T-helper 2 cell treated with Interferon-gamma antibody and Interleukin-4, amounts not matched to agents 5 μg/mL and 100 μg/mL, for 36 hours (primary cell): ENCODE data around the gene FAM124A.

Experiments used
- DNase-seq: peaks from one replicate; pipeline ENCODE4 v3.0.0; 2021; ENCODE audit warnings: low spot score
- H3K27ac Mint-ChIP-seq: one replicate; pipeline ENCODE4 v1.8.0; 2021; ENCODE audit warnings: mild to moderate bottlenecking, mixed read lengths
- H3K27me3 Mint-ChIP-seq: one replicate; pipeline ENCODE4 v1.8.0; 2021; ENCODE audit warnings: low read depth, mixed read lengths
- H3K36me3 Mint-ChIP-seq: one replicate; pipeline ENCODE4 v1.8.0; 2021; ENCODE audit warnings: low read depth, mixed read lengths
- H3K4me1 Mint-ChIP-seq: one replicate; pipeline ENCODE4 v1.8.0; 2021; ENCODE audit warnings: low read depth, mixed read lengths
- H3K4me3 Mint-ChIP-seq: one replicate; pipeline ENCODE4 v1.8.0; 2022; ENCODE audit warnings: mild to moderate bottlenecking, moderate library complexity, mixed read lengths
- H3K9me3 Mint-ChIP-seq: one replicate; pipeline ENCODE4 v1.8.0; 2021; ENCODE audit warnings: mixed read lengths

The FAM124A gene

GRCh38 chr13:51202477-51203046 lies 19.6 kb upstream of the FAM124A start:
- H3K4me1 Mint-ChIP-seq = no peaks in the 10 kb centered on the region
- DNase-seq = no peak
- no peaks in the 10 kb centered on the region for H3K36me3 Mint-ChIP-seq
- H3K27ac Mint-ChIP-seq = no peak overlapping the region
- H3K27me3 Mint-ChIP-seq = peaks cover 10% of the 10 kb centered on the region
- no peak overlapping the region for H3K4me3 Mint-ChIP-seq
- peaks cover 5% of the 10 kb centered on the region for H3K9me3 Mint-ChIP-seq

GRCh38 chr13:51206584-51206983 lies 15.6 kb upstream of the FAM124A start:
- Mint-ChIP-seq H3K4me3 (no peak overlapping the region), H3K27ac (no peak overlapping the region), H3K9me3 (no peaks in the 10 kb centered on the region), H3K4me1 (no peaks in the 10 kb centered on the region), H3K27me3 (peaks cover 35% of the 10 kb centered on the region), H3K36me3 (no peaks in the 10 kb centered on the region)
- no peak for DNase-seq

GRCh38 chr13:51207881-51208280 lies 14.3 kb upstream of the FAM124A start:
- no peak for DNase-seq
- Mint-ChIP-seq H3K36me3 (no peaks in the 10 kb centered on the region), H3K27me3 (peaks cover 38% of the 10 kb centered on the region), H3K4me1 (no peaks in the 10 kb centered on the region), H3K27ac (no peak overlapping the region), H3K4me3 (no peak overlapping the region), H3K9me3 (no peaks in the 10 kb centered on the region)

- H3K4me3 Mint-ChIP-seq = no peak overlapping the region
- H3K4me1 Mint-ChIP-seq = no peaks in the 10 kb centered on the region
- H3K27me3 Mint-ChIP-seq = peaks cover 32% of the 10 kb centered on the region
- no peak overlapping the region for H3K27ac Mint-ChIP-seq
- H3K36me3 Mint-ChIP-seq = no peaks in the 10 kb centered on the region
- no peak for DNase-seq
- no peaks in the 10 kb centered on the region for H3K9me3 Mint-ChIP-seq
These were observed 13.5 kb upstream of the FAM124A start for GRCh38 chr13:51208716-51209115.

GRCh38 chr13:51211910-51212309 lies 10.3 kb upstream of the FAM124A start:
- Mint-ChIP-seq H3K9me3 (no peaks in the 10 kb centered on the region), H3K4me1 (no peaks in the 10 kb centered on the region), H3K27me3 (peaks cover 33% of the 10 kb centered on the region), H3K27ac (no peak overlapping the region), H3K36me3 (no peaks in the 10 kb centered on the region), H3K4me3 (no peak overlapping the region)
- DNase-seq = no peak

- no peaks in the 10 kb centered on the region for H3K36me3 Mint-ChIP-seq
- no peak overlapping the region for H3K4me3 Mint-ChIP-seq
- DNase-seq = no peak
- H3K27me3 Mint-ChIP-seq = peaks cover 32% of the 10 kb centered on the region
- no peaks in the 10 kb centered on the region for H3K9me3 Mint-ChIP-seq
- H3K4me1 Mint-ChIP-seq = no peaks in the 10 kb centered on the region
- no peak overlapping the region for H3K27ac Mint-ChIP-seq
These were observed 9.4 kb upstream of the FAM124A start for GRCh38 chr13:51212758-51213157.

GRCh38 chr13:51213173-51213728 lies 8.9 kb upstream of the FAM124A start:
- peaks cover 28% of the 10 kb centered on the region for H3K27me3 Mint-ChIP-seq
- no peak overlapping the region for H3K27ac Mint-ChIP-seq
- no peaks in the 10 kb centered on the region for H3K36me3 Mint-ChIP-seq
- DNase-seq = no peak
- H3K4me3 Mint-ChIP-seq = no peak overlapping the region
- no peaks in the 10 kb centered on the region for H3K4me1 Mint-ChIP-seq
- H3K9me3 Mint-ChIP-seq = no peaks in the 10 kb centered on the region

- Mint-ChIP-seq H3K4me1 (no peaks in the 10 kb centered on the region), H3K27ac (no peak overlapping the region), H3K4me3 (no peak overlapping the region), H3K36me3 (no peaks in the 10 kb centered on the region), H3K9me3 (no peaks in the 10 kb centered on the region), H3K27me3 (peaks cover 38% of the 10 kb centered on the region)
- no peak for DNase-seq
These were observed 3.6 kb upstream of the FAM124A start for GRCh38 chr13:51218626-51219025.

- Mint-ChIP-seq H3K4me3 (no peak overlapping the region), H3K36me3 (no peaks in the 10 kb centered on the region), H3K27me3 (peaks cover 53% of the 10 kb centered on the region), H3K27ac (no peak overlapping the region), H3K9me3 (no peaks in the 10 kb centered on the region), H3K4me1 (no peaks in the 10 kb centered on the region)
- no peak for DNase-seq
These were observed 1.5 kb upstream of the FAM124A start for GRCh38 chr13:51220706-51221105.

GRCh38 chr13:51221108-51221507 lies 1.1 kb upstream of the FAM124A start:
- no peak for DNase-seq
- Mint-ChIP-seq H3K4me1 (no peaks in the 10 kb centered on the region), H3K4me3 (peak overlapping the region; percentile 35), H3K27me3 (peaks cover 54% of the 10 kb centered on the region), H3K36me3 (no peaks in the 10 kb centered on the region), H3K27ac (no peak overlapping the region), H3K9me3 (no peaks in the 10 kb centered on the region)

GRCh38 chr13:51221674-51222036 lies 543 bp upstream of the FAM124A start:
- H3K36me3 Mint-ChIP-seq = no peaks in the 10 kb centered on the region
- H3K9me3 Mint-ChIP-seq = no peaks in the 10 kb centered on the region
- DNase-seq = no peak
- peak overlapping the region; percentile 66 for H3K4me3 Mint-ChIP-seq
- H3K27me3 Mint-ChIP-seq = peaks cover 58% of the 10 kb centered on the region
- H3K27ac Mint-ChIP-seq = no peak overlapping the region
- H3K4me1 Mint-ChIP-seq = no peaks in the 10 kb centered on the region

GRCh38 chr13:51222686-51223559 lies 725 bp downstream of the FAM124A start:
- peaks cover 63% of the 10 kb centered on the region for H3K27me3 Mint-ChIP-seq
- peak overlapping the region; percentile 57 for H3K4me3 Mint-ChIP-seq
- no peaks in the 10 kb centered on the region for H3K4me1 Mint-ChIP-seq
- H3K27ac Mint-ChIP-seq = no peak overlapping the region
- no peaks in the 10 kb centered on the region for H3K36me3 Mint-ChIP-seq
- H3K9me3 Mint-ChIP-seq = no peaks in the 10 kb centered on the region
- no peak for DNase-seq

GRCh38 chr13:51223560-51224270 lies 1.5 kb downstream of the FAM124A start:
- H3K4me3 Mint-ChIP-seq = peak overlapping the region; percentile 48
- H3K9me3 Mint-ChIP-seq = no peaks in the 10 kb centered on the region
- no peak for DNase-seq
- H3K27me3 Mint-ChIP-seq = peaks cover 63% of the 10 kb centered on the region
- no peaks in the 10 kb centered on the region for H3K4me1 Mint-ChIP-seq
- no peaks in the 10 kb centered on the region for H3K36me3 Mint-ChIP-seq
- H3K27ac Mint-ChIP-seq = no peak overlapping the region

GRCh38 chr13:51225029-51225428 lies 2.8 kb downstream of the FAM124A start:
- no peak overlapping the region for H3K4me3 Mint-ChIP-seq
- DNase-seq = no peak
- H3K36me3 Mint-ChIP-seq = no peaks in the 10 kb centered on the region
- no peaks in the 10 kb centered on the region for H3K9me3 Mint-ChIP-seq
- no peaks in the 10 kb centered on the region for H3K4me1 Mint-ChIP-seq
- peaks cover 60% of the 10 kb centered on the region for H3K27me3 Mint-ChIP-seq
- H3K27ac Mint-ChIP-seq = no peak overlapping the region
